A673 (cell line): ENCODE measurements around the gene GRAMD1A. TPM values are rescaled to one million over a fixed set of nuclear protein-coding genes. Genes with fewer than 3 reads are reported as not detected.

ENCODE experiments used
- BruUV-seq: library from RNA; stranded (reverse); fragments of 400-500 nt; replicated peaks from 2 replicates; lab custom pipeline; 2021; lab: Mats Ljungman, UMichigan
- CTCF ChIA-PET: fragments of 300-600 bp; sonication (Branson Sonifier 250); formaldehyde crosslinking; loops from one replicate; lab custom pipeline; 2022; ENCODE audit warnings: antibody characterized with exemption; lab: Charles Lee
- POLR2A ChIA-PET: fragments of 300-600 bp; sonication (Branson Sonifier 250); formaldehyde crosslinking; loops from one replicate; lab custom pipeline; 2022; ENCODE audit warnings: antibody characterized with exemption; ENCODE audit not compliant: low non-redundant PET; lab: Charles Lee
- DNase-seq: peaks from one replicate; pipeline ENCODE4 v3.0.0-alpha.2; 2015; ENCODE audit warnings: low spot score
- H3K27ac ChIP-seq: fragments of 200-600 bp; sonication (generic); 2 replicates; pipeline ENCODE4 v1.5.1; 2016; ENCODE audit warnings: mixed run types, low read depth, mild to moderate bottlenecking, mixed read lengths, antibody characterized with exemption, low read length; ENCODE audit not compliant: poor library complexity, severe bottlenecking
- H3K27me3 ChIP-seq: fragments of 200-600 bp; sonication (generic); replicated peaks from 2 replicates; pipeline ENCODE4 v1.6.1; 2017; ENCODE audit warnings: mixed run types, low read depth, mild to moderate bottlenecking, mixed read lengths, antibody characterized with exemption, low read length; ENCODE audit not compliant: insufficient read depth, poor library complexity
- H3K36me3 ChIP-seq: fragments of 200-600 bp; sonication (generic); 2 replicates; pipeline ENCODE4 v1.6.1; 2016; ENCODE audit warnings: mixed run types, mild to moderate bottlenecking, mixed read lengths, antibody characterized with exemption, low read length; ENCODE audit not compliant: insufficient read depth, poor library complexity, severe bottlenecking
- H3K4me1 ChIP-seq: fragments of 200-600 bp; sonication (generic); 2 replicates; pipeline ENCODE4 v1.6.1; 2017; ENCODE audit warnings: mixed run types, mild to moderate bottlenecking, mixed read lengths, antibody characterized with exemption, low read length; ENCODE audit not compliant: insufficient read depth, poor library complexity, severe bottlenecking
- H3K4me3 ChIP-seq: fragments of 200-600 bp; sonication (generic); 2 replicates; pipeline ENCODE4 v1.5.1; 2016; ENCODE audit warnings: low read depth, mixed run types, mild to moderate bottlenecking, mixed read lengths, low read length; ENCODE audit not compliant: poor library complexity, severe bottlenecking
- H3K9me3 ChIP-seq: fragments of 200-600 bp; sonication (generic); 2 replicates; pipeline ENCODE4 v1.6.1; 2016; ENCODE audit warnings: mixed run types, low read depth, mild to moderate bottlenecking, mixed read lengths, antibody characterized with exemption, low read length; ENCODE audit not compliant: poor library complexity, severe bottlenecking
- EZH2 ChIP-seq: fragments of 200-600 bp; sonication (generic); IDR thresholded peaks from 2 replicates; pipeline ENCODE4 v1.6.1; 2017; ENCODE audit warnings: borderline replicate concordance, low read depth, mild to moderate bottlenecking, mixed read lengths, antibody characterized with exemption, low read length; ENCODE audit not compliant: poor library complexity, severe bottlenecking
- intact Hi-C: fragments of 100-400 bp; cut with micrococcal nuclease; formaldehyde crosslinking; loops from one replicate; pipeline ENCODE4 v1.10.0; 2022; ENCODE audit not compliant: unreplicated experiment
- total RNA-seq: library from RNA; stranded (reverse); gene quantifications from 2 replicates; pipeline ENCODE4 v1.2.3, GENCODE V29; 2021
- TF ChIP-seq, protein P1 (sequence below): fragments of 300-800, 200-600 bp; sonication (generic); conservative IDR thresholded peaks from 2 replicates; pipeline ENCODE4 v1.5.1; 2017; ENCODE audit warnings: low read depth, mild to moderate bottlenecking, antibody characterized with exemption, low read length, moderate library complexity, mixed read lengths

GRAMD1A gene
- total RNA-seq, 1 experiment from 2014 or later, result 87.3 TPM

DNA sequence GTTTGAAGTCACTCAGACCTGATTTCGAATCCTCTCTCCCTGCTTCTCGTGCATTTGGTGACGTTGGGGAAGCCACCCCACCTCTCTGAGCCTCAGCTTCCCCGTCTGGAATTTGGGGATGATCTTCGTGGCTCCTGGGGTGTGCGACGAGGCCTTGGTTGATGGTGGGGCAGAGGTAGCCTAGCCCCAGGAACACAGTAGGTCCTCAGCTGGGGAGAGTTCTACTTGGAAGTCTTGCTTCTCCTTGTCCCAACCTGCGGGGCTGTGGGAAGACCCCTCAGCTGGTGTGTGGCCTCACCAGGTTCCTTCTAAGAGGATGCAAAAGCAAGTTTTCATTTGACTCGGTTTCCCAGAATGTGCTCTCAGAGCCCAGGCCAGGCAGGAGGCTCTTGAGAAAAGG lies 54.5 kb downstream of the GRAMD1A start:
- intact Hi-C loops, result no loop called here
- ChIA-PET CTCF (no interaction called here), POLR2A (no interaction called here)
- TF ChIP-seq, protein P1, sequence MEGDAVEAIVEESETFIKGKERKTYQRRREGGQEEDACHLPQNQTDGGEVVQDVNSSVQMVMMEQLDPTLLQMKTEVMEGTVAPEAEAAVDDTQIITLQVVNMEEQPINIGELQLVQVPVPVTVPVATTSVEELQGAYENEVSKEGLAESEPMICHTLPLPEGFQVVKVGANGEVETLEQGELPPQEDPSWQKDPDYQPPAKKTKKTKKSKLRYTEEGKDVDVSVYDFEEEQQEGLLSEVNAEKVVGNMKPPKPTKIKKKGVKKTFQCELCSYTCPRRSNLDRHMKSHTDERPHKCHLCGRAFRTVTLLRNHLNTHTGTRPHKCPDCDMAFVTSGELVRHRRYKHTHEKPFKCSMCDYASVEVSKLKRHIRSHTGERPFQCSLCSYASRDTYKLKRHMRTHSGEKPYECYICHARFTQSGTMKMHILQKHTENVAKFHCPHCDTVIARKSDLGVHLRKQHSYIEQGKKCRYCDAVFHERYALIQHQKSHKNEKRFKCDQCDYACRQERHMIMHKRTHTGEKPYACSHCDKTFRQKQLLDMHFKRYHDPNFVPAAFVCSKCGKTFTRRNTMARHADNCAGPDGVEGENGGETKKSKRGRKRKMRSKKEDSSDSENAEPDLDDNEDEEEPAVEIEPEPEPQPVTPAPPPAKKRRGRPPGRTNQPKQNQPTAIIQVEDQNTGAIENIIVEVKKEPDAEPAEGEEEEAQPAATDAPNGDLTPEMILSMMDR, result no peak
- TF ChIP-seq EZH2, result no peak
- peaks cover 16% of the 10 kb centered on the region for H3K27me3 ChIP-seq
- no peaks in the 10 kb centered on the region for H3K4me1 ChIP-seq
- H3K27ac ChIP-seq, result no peak overlapping the region
- BruUV-seq, result no TSS peak
- H3K9me3 ChIP-seq, result no peaks in the 10 kb centered on the region
- H3K36me3 ChIP-seq, result no peaks in the 10 kb centered on the region
- DNase-seq, result no peak
- no peak overlapping the region for H3K4me3 ChIP-seq

DNA sequence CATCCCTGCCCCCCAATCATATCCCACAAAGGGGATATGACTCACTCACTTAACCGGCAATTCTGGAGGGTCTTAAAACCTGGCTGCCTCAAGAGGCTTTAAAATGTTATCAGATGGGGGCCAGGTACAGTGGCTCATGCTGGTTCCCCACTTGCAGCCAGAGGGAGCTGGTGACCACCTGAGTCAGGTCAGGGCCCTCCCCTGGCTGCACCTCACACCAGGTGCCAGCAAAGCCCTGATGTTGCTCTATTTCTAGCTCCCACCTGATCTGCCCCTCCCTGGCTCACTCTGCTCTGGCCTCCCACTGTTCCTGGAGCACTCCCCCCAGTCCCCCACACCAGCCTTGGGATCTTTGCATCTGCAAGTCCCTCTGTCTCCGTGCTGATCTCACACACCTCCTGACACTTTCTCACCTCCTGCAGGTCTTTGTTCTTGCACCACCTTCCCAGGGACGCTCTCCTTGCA lies 55.6 kb downstream of the GRAMD1A start:
- ChIA-PET CTCF (interaction anchor here (0.7 kb wide), 1 partner anchor 18 kb away, joined by 7 read pairs; no protein-coding TSS in a partner anchor), POLR2A (no interaction called here)
- Histone ChIP-seq H3K9me3 (no peaks in the 10 kb centered on the region), H3K4me3 (no peak overlapping the region), H3K27me3 (peaks cover 16% of the 10 kb centered on the region), H3K27ac (no peak overlapping the region), H3K36me3 (no peaks in the 10 kb centered on the region), H3K4me1 (no peaks in the 10 kb centered on the region)
- no peak for DNase-seq
- TF ChIP-seq, protein P1, result no peak
- TF ChIP-seq EZH2, result no peak
- no TSS peak for BruUV-seq
- intact Hi-C loops, result no loop called here

DNA sequence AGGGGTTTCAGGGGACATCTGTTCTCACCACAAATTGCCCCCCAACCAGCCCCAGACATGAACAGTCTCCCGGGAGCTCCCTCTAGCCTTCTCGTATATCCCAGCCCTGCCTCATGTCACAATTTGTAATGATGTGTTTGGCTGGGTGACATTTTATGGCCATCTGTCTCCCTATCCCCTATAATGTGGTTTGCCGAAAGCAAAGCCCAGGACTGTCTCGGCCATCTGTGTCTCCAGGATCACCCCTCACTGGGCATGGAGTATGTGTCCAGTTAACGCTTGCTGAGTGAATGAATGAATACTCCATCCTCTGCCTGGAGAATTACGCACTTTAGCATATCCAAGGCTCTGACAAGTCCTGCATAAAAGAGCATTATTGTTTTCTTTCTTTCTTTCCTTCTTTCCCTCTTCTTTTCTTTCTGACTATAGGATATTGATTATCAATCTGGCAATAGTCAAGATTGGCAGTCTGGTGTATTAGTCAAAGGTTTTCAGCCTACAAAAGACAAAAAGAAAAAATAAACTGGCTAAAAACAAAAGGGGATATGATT lies 56.5 kb downstream of the GRAMD1A start:
- intact Hi-C loops, result no loop called here
- H3K4me1 ChIP-seq, result no peaks in the 10 kb centered on the region
- H3K27me3 ChIP-seq, result peaks cover 16% of the 10 kb centered on the region
- POLR2A ChIA-PET, result no interaction called here
- BruUV-seq, result no TSS peak
- no peak for DNase-seq
- no peak for TF ChIP-seq EZH2
- TF ChIP-seq, protein P1, result no peak
- no peak overlapping the region for H3K4me3 ChIP-seq
- CTCF ChIA-PET, result no interaction called here
- no peaks in the 10 kb centered on the region for H3K36me3 ChIP-seq
- no peak overlapping the region for H3K27ac ChIP-seq
- H3K9me3 ChIP-seq, result no peaks in the 10 kb centered on the region
